Stimulated activated CD4-positive, alpha-beta T cell treated with anti-CD3 and anti-CD28 coated beads, Interleukin-4, amount 100 ng/mL, for 4 hours (primary cell): ENCODE measurements around the gene HSPA5.
A peak's percentile ranks its signal among the peaks of the same experiment; 100 is the strongest.
"Not testable (repeated sequence)": the region's sequence is repeated elsewhere in the genome, so short reads cannot be mapped to it uniquely, and the experiment has no call there.

Source experiments
- DNase-seq, 2 experiments: peaks; one replicate each; pipeline ENCODE4 v3.0.0-alpha.2; 2020

The HSPA5 gene

DNA sequence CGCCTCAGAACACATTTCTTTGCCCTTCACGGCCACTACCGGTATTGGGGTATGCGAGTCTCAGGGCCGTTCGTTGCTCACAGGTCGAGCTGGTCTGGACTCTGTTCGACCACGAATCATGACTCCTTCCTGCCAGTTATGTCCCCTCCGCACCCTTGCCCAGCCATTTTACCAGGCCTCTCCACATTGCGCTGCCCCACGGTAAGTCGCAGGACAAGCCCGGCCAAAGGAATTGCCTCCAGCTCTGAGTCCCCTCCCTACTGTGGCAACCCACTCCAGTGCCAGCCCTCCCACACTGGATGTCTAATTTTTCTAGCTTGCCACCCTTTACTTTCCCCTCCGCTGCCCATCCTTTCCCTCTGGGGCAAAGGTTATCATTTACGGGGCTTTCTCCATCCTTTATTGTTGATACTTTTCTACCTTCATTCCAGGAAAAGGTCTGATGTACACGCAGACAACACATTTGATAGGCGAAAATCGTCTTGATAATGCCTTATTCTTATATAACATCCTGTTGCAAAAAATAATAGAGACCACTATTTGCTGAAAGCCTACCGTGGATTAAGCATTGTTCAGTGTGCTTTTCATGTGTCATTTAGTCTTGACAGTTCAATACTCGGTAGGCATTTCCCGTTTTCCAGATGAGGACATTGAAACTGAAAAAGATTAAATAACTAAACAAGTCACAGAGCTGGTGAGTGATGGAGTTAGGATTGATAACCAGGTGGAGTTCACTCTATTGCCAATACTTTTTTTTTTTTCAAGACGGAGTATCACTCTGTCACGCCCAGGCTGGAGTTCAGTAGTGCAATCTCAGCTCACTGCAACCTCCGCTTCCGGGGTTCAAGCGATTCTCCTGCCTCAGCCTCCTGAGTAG lies 958 bp upstream of the HSPA5 start:
- peak in 1 of 2 experiments; percentile 23 for DNase-seq

DNA sequence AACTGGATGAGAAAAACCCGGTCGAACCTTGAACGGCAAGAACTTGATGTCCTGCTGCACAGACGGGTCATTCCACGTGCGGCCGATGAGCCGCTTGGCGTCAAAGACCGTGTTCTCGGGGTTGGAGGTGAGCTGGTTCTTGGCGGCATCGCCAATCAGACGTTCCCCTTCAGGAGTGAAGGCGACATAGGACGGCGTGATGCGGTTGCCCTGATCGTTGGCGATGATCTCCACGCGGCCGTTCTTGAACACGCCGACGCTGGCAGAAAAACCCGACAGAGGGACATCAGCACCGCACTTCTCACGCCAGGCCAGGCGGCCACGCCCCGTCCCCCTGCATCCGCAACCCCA lies 519 bp downstream of the HSPA5 start:
- DNase-seq, result peak in 1 of 2 experiments; percentile 31

DNA sequence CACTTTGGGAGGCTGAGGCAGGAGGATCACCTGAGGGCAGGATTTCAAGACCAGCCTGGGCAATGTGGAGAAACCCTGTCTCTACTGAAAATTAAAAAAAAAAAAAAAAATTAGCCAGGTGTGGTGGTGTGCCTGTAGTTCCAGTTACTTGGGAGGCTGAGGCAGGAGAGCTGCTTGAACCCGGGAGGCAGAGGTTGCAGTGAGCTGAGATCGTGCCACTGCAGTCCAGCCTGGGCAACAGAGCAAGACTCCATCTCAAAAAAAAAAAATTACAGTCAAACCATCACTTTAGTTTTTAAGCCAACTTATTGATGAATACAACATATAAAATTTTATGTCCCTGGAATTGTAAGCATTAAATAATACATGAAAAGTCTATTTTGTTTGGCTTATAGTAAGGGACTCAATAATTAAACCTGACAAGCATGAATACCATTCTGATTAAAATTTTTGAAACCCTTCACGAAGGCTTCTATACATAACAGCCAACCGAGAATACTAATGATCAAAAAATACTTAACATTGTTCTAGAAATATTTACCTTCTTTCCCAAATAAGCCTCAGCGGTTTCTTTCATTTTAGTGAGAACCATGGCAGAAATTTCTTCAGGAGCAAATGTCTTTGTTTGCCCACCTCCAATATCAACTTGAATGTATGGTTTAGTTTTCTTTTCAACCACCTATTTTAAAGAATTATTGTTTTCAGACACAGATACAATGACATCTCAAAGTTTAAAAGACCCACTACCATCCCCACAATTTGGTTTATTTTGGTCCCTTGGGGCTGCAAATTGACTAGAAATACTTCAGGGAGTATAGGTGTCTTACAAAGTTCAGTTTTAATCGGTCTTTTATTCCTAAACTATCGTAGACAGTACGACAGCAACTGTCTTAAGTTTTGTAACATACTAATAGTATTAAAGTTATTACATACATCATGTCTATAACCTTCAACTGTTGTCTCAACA lies 1.2 kb downstream of the HSPA5 start:
- DNase-seq, result no peak

DNA sequence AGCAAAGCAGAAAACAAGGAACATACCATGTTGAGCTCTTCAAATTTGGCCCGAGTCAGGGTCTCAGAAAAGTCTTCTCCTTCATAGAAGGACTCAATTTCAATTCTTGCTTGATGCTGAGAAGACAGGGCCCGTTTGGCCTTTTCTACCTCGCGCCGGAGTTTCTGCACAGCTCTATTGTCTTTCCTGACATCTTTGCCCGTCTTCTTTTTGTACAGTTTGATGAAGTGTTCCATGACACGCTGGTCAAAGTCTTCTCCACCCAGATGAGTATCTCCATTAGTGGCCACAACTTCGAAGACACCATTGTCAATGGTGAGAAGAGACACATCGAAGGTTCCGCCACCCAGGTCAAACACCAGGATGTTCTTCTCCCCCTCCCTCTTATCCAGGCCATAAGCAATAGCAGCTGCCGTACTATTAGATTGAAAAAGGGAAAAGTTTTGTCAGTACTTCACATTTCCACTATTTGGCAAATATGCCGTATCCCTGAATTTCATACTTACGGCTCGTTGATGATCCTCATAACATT lies 2.2 kb downstream of the HSPA5 start:
- DNase-seq, result no peak

- DNase-seq, result no peak
Observed at GRCh38 chr9:125238127-125238914, 2.8 kb downstream of the HSPA5 start.

DNA sequence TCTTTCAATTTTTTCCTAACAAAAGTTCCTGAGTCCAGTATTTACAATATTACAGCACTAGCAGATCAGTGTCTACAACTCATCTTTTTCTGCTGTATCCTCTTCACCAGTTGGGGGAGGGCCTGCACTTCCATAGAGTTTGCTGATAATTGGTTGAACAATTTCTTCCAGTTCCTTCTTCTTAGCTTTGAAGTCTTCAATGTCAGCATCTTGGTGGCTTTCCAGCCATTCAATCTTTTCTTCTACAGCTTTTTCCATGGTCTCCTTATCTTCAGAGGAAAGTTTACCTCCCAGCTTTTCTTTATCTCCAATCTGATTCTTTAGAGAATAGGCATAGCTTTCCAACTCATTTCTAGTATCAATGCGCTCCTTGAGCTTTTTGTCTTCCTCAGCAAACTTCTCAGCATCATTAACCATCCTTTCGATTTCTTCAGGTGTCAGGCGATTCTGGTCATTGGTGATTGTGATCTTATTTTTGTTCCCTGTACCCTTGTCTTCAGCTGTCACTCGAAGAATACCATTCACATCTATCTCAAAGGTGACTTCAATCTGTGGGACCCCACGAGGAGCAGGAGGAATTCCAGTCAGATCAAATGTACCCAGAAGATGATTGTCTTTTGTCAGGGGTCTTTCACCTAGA lies 4.5 kb downstream of the HSPA5 start:
- DNase-seq, result not testable (repeated sequence)

DNA sequence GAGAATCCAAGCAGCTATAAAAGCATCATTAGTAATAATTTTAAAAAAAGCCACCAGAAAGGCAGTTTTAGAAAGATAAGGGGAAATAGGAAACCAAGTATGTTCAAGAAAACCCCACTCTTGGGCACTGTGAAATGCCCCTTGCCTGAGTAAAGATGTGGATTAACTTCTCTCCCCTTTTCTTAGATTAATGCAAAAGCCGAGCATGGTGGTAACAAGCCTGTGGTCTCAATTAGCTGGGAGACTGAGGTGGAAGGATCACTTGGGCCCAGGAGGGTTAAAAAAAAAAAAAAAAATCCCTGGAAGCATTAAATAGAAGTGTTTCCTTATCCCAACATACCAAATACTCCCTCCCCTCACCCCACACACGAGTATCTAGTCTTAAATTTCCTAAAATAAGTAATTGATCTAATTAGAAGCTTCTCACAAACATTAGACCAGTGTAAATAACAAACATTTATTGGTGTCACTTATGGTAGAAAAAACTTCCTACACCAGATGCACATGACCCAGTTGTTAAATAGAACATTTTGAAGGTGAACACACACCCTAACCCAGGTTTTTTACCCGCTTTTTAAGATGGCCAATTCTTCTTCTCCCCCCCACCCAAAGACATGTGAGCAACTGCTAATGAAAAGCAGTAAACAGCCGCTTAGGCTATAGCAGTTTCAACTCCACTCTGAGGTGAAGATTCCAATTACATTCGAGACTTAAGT lies 5.2 kb downstream of the HSPA5 start:
- no peak for DNase-seq

DNA sequence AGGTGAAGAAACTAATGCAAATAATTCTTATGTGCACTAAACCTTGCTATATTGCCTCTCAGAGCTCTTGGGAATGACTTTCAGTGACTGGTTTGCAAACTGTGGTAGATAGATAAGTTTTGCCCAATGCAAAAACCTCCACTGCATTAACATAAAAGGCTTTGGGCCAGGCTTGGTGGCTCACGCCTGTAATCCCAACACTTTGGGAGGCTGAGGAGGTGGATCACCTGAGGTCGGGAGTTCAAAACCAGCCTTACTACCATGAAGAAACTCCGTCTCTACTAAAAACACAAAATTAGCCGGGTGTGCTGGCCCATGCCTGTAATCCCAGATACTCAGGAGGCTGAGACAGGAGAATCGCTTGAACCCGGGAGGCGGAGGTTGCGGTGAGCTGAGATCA lies 7.0 kb downstream of the HSPA5 start:
- DNase-seq, result not testable (repeated sequence)

DNA sequence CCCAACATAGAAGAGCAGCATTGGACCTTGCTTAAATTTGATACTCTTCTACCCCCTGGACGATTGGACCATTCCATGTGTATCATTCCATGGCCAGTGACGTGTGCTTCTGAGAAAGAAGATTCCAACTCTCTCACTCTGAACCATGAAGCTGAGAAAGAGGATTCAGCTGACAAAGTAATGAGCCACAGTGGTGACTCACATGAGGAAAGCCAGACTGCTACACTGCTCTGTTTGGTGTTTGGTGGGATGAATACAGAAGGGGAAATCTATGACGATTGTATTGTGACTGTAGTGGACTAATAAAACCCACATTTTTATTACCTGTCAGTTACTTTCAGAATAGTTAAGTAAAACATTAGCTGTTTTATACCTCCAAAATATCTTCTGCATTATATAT lies 7.5 kb downstream of the HSPA5 start:
- no peak for DNase-seq

DNA sequence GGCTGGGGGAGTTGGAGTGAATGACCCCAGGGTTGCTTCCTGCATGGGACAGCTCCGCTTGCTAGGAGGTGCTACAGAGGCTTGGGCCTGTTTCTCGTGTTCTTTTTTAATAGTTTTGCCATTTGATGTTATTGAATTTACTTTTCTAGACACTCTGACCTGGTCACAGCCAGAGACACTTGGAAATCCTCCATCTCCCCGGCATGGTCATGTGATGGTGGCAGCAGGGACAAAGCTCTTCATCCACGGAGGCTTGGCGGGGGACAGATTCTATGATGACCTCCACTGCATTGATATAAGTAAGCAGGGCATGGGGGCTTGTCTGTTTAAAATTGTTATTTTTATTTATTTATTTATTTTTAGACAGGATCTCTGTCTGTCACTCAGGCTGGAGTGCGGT lies 13.4 kb downstream of the HSPA5 start:
- no peak for DNase-seq

DNA sequence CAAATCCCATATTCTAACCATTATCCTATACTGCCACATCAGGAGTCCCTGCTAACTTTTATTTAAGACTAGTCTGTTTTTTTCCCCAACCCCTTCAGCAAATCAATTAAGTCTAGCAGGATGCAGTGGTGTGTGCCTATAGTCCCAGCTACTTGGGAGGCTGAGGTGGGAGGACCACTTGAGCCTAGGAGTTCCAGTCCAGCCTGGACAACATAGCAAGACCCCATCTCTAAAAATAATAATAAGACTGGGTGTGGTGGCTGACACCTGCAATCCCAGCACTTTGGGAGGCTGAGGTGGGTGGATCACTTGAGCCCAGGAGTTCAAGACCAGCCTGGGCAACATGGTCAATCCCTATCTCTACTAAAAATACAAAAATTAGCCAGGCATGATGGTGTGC lies 16.3 kb downstream of the HSPA5 start:
- not testable (repeated sequence) for DNase-seq

DNA sequence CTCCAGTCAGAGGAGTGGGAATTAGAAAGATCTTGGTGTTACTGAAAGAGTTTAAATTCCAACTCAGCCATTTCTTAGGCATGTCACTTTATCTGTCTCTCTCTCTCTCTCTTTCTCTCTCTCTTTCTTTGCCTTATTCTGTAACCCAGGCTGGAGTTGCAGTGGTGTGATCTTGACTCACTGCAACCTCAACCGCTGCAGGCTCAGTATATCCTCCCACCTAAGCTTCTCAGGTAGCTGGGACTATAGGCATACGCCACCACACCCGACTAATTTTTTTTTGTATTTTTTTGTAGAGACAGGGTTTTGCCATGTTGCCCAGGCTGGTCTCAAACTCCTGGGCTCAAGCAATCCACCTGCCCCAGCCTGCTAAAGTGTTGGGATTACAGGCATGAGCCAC lies 22.5 kb downstream of the HSPA5 start:
- no peak for DNase-seq

DNA sequence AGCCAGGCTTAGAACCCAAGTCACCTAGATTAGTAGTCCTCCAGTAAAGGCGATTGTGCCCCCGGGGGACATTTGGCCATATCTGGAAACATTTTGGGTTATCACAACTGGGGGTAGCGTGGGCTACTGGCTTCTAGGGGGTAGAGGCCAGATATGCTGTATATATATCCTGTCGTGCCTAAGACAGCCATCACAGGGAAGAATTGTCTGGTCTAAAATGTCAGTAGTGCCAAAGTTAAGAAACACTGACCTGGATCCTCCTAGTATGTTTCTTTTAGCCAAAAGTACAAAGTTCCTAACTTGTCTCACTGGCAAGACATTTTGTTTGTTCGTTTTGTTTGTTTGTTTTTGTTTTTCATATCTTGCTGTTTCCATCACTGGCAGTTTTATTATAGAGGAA lies 27.0 kb downstream of the HSPA5 start:
- no peak for DNase-seq

GRCh38 chr9:125204477-125204876 lies 36.7 kb downstream of the HSPA5 start:
- DNase-seq, result no peak

GRCh38 chr9:125202846-125203618 lies 38.1 kb downstream of the HSPA5 start:
- DNase-seq, result no peak

DNA sequence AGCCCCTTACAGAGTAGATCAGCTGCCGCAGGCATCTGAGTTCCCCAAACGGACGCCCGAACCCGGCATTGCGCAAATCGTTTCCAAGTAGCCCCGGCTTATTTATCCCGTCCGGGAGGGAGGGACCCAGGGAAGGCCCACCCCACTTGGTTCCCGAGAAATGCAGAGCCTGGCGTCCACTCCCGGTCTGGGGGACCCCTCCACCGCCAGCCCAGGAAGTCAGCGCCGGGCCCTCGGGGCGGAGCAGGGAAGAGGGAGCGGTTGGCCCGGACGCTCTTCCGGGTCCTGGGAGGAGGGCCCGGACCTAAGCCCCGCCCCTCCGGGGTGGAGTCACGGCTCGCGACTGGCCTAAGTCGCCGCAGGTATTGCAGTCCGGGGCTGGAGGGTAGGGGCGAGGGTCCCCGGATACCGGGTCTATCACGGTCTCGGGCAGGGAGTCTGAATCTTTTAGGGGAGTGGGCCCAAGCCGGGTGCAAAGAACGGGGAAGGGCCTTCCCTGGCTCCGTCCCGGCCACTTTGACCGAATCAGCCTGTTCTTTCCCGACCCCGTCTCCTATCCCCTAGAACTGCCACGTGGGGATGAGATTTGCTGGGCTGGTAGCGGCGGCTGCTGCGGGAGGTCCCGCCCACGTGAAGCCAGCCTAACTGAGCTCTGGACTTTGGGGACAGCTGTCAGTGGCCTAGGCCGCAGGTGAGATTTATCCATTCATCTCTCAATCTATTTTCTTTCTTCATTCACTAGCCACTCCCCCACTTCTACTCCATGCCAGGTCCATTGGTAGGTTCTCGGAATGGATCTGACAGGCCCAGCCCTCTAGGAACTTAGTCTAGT lies 40.7 kb downstream of the HSPA5 start, which contains the start of gene RABEPK:
Gene RABEPK, plus strand, starts transcription at position 327 of the 832 bp plus-strand sequence. CDS start 2,472 bp downstream, outside the sequence.
- peak; percentile 84 to 91 for DNase-seq

DNA sequence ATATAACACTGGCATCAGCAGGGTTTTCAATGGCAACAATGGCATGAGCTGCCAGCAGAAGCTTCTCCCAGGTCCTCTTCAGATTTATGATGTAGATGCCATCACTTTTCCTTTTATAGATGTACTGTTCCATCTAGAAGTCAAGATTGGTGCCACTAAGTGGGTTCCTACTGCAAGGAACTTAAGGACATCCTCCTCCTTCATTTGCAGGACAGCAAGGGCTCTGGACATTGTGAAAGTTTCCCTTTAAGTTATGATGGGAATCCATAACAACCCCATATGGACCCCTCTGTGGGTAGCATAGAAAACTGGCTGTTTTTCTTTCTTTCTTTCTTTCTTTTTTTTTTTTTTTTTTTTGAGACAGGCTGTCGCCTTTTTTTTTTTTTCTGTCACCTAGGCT lies 45.6 kb downstream of the HSPA5 start:
- not testable (repeated sequence) for DNase-seq

- DNase-seq, result not testable (repeated sequence)
Observed at GRCh38 chr9:125194466-125194865, 46.7 kb downstream of the HSPA5 start.

- DNase-seq, result no peak
Observed at GRCh38 chr9:125190361-125190801, 50.8 kb downstream of the HSPA5 start.
